Measurements from ENCODE around the gene PHOSPHO2. TPM values are rescaled to one million over a fixed set of nuclear protein-coding genes. Genes with fewer than 3 reads are reported as not detected.
A peak's percentile ranks its signal among the peaks of the same experiment; 100 is the strongest.

PHOSPHO2 gene
- total and polyA plus RNA-seq, 2 experiments from 2014 or later = 8.3 to 8.7 TPM

GRCh38 chr2:169673921-169674320 is 20.3 kb upstream of the PHOSPHO2 start:
- peaks cover 11% of the 10 kb centered on the region; the same call in 1 of the 2 replicates for H3K4me1 ChIP-seq (ENCODE audit: insufficient read depth)
- no peak overlapping the region for H3K27ac Mint-ChIP-seq
- no peak overlapping the region for H3K4me3 Mint-ChIP-seq
- H3K9me2 ChIP-seq (ENCODE audit: insufficient read depth) = no peaks in the 10 kb centered on the region
- no peaks in the 10 kb centered on the region for H3K36me3 Mint-ChIP-seq (ENCODE audit: low read depth)
- no peaks in the 10 kb centered on the region for H3K79me2 ChIP-seq (replicated peaks; ENCODE audit: insufficient read depth)
- TF ChIP-seq EZH2 (IDR thresholded peaks at IDR 0.05; ENCODE audit: low read depth, unreplicated experiment) (no peak), ZNF331 (CRISPR knock-in tag; IDR thresholded peaks at IDR 0.05; ENCODE audit: low read depth) (no peak), POLR2AphosphoS5 (IDR thresholded peaks at IDR 0.05; ENCODE audit: low read depth) (no peak), EZH2phosphoT487 (IDR thresholded peaks at IDR 0.05; ENCODE audit: unreplicated experiment) (no peak), NANOG (IDR thresholded peaks at IDR 0.05; ENCODE audit: borderline replicate concordance) (no peak), JUNB (IDR thresholded peaks at IDR 0.05; ENCODE audit: unreplicated experiment) (no peak), ETS1 (IDR thresholded peaks at IDR 0.05) (no peak), ZNF462 (CRISPR knock-in tag; IDR thresholded peaks at IDR 0.05) (no peak), CTCF (conservative IDR thresholded peaks at IDR 0.05; ENCODE audit: low read depth in 2 of 2) (no peak), STAT1 (IDR thresholded peaks at IDR 0.05; ENCODE audit: unreplicated experiment) (no peak), REST (IDR thresholded peaks at IDR 0.05; ENCODE audit: unreplicated experiment) (no peak), CREB1 (CRISPR knock-in tag; IDR thresholded peaks at IDR 0.05; ENCODE audit: low read depth) (no peak), ZNF114 (CRISPR knock-in tag; IDR thresholded peaks at IDR 0.05) (no peak)
- ATAC-seq (no peak), DNase-seq (ENCODE audit: low spot score) (no peak)
- no peaks in the 10 kb centered on the region for H3K27me3 ChIP-seq (ENCODE audit: insufficient read depth)
- no peaks in the 10 kb centered on the region for H3F3A ChIP-seq (replicated peaks; ENCODE audit: low read depth)
- no peaks in the 10 kb centered on the region for H3K27me3 Mint-ChIP-seq (ENCODE audit: insufficient read depth, low read depth, poor library complexity)
- no peaks in the 10 kb centered on the region for H3K36me3 ChIP-seq (ENCODE audit: insufficient read depth)
- peaks cover 20% of the 10 kb centered on the region for H3K4me1 Mint-ChIP-seq
- no peak overlapping the region for H3K4me3 ChIP-seq
- no peaks in the 10 kb centered on the region for H4K20me1 ChIP-seq (replicated peaks; ENCODE audit: insufficient read depth)
- H3K9me3 Mint-ChIP-seq = no peaks in the 10 kb centered on the region
- no peak overlapping the region for H3K4me2 ChIP-seq
- no peak overlapping the region for H3K27ac ChIP-seq (ENCODE audit: low read depth)
- peak overlapping the region; percentile 58; the same call in 1 of the 2 replicates for H2AFZ ChIP-seq
